Measurements from ENCODE around the gene NEK11. TPM values are rescaled to one million over a fixed set of nuclear protein-coding genes. Genes with fewer than 3 reads are reported as not detected.
A peak's percentile ranks its signal among the peaks of the same experiment; 100 is the strongest.

Gene NEK11
- total RNA-seq, 1 experiment from 2014 or later, result 5.0 TPM

GRCh38 chr3:131025539-131025938 lies 1.1 kb upstream of the NEK11 start:
- no peak for TF ChIP-seq CTCF (conservative IDR thresholded peaks at IDR 0.05; ENCODE audit: low read depth, low read length)
- TF ChIP-seq EZH2 (IDR thresholded peaks at IDR 0.05; ENCODE audit: borderline replicate concordance, low read depth, low read length, poor library complexity, severe bottlenecking), result no peak
- H3K4me3 ChIP-seq (ENCODE audit: low read depth, low read length, poor library complexity, severe bottlenecking), result peak overlapping the region; percentile 58
- BruUV-seq (replicated peaks), result no TSS peak
- DNase-seq (ENCODE audit: low spot score), result no peak
- H3K9me3 ChIP-seq (ENCODE audit: low read depth, low read length, poor library complexity, severe bottlenecking), result no peaks in the 10 kb centered on the region
- ChIA-PET CTCF (no interaction called here), POLR2A (ENCODE audit: low non-redundant PET) (interaction anchor here (0.7 kb wide), 1 partner anchor 1192 kb away, joined by 3 read pairs; no protein-coding TSS in a partner anchor)
- H3K36me3 ChIP-seq (ENCODE audit: insufficient read depth, low read length, poor library complexity, severe bottlenecking), result no peaks in the 10 kb centered on the region
- no peaks in the 10 kb centered on the region for H3K27me3 ChIP-seq (replicated peaks; ENCODE audit: insufficient read depth, low read depth, low read length, poor library complexity)
- H3K27ac ChIP-seq (ENCODE audit: low read depth, low read length, poor library complexity, severe bottlenecking), result no peak overlapping the region
- intact Hi-C loops (cut with micrococcal nuclease; ENCODE audit: unreplicated experiment), result loop anchor here (5.0 kb wide), 1 partner anchor 268 kb away; no protein-coding TSS in a partner anchor
- H3K4me1 ChIP-seq (ENCODE audit: insufficient read depth, low read length, poor library complexity, severe bottlenecking), result peaks cover 11% of the 10 kb centered on the region

- ChIA-PET POLR2A (ENCODE audit: low non-redundant PET) (no interaction called here), CTCF (no interaction called here)
- no peaks in the 10 kb centered on the region for H3K9me3 ChIP-seq (ENCODE audit: low read depth, low read length, poor library complexity, severe bottlenecking)
- H3K27me3 ChIP-seq (replicated peaks; ENCODE audit: insufficient read depth, low read depth, low read length, poor library complexity), result no peaks in the 10 kb centered on the region
- peaks cover 11% of the 10 kb centered on the region for H3K4me1 ChIP-seq (ENCODE audit: insufficient read depth, low read length, poor library complexity, severe bottlenecking)
- BruUV-seq (replicated peaks), result no TSS peak
- no peak overlapping the region for H3K27ac ChIP-seq (ENCODE audit: low read depth, low read length, poor library complexity, severe bottlenecking)
- no peak for DNase-seq (ENCODE audit: low spot score)
- TF ChIP-seq EZH2 (IDR thresholded peaks at IDR 0.05; ENCODE audit: borderline replicate concordance, low read depth, low read length, poor library complexity, severe bottlenecking), result no peak
- no peak for TF ChIP-seq CTCF (conservative IDR thresholded peaks at IDR 0.05; ENCODE audit: low read depth, low read length)
- H3K36me3 ChIP-seq (ENCODE audit: insufficient read depth, low read length, poor library complexity, severe bottlenecking), result no peaks in the 10 kb centered on the region
- intact Hi-C loops (cut with micrococcal nuclease; ENCODE audit: unreplicated experiment), result loop anchor here (5.0 kb wide), 1 partner anchor 272 kb away; no protein-coding TSS in a partner anchor
- no peak overlapping the region for H3K4me3 ChIP-seq (ENCODE audit: low read depth, low read length, poor library complexity, severe bottlenecking)
Observed at GRCh38 chr3:131028844-131029243, 2.2 kb downstream of the NEK11 start.

GRCh38 chr3:131031660-131032059 lies 5.0 kb downstream of the NEK11 start:
- H3K27me3 ChIP-seq (replicated peaks; ENCODE audit: insufficient read depth, low read depth, low read length, poor library complexity), result no peaks in the 10 kb centered on the region
- H3K4me1 ChIP-seq (ENCODE audit: insufficient read depth, low read length, poor library complexity, severe bottlenecking), result peaks cover 11% of the 10 kb centered on the region
- H3K27ac ChIP-seq (ENCODE audit: low read depth, low read length, poor library complexity, severe bottlenecking), result no peak overlapping the region
- BruUV-seq (replicated peaks), result no TSS peak
- intact Hi-C loops (cut with micrococcal nuclease; ENCODE audit: unreplicated experiment), result loop anchor here (5.0 to 10.0 kb wide), 2 partner anchors 766 to 1153 kb away; no protein-coding TSS in a partner anchor
- no peak overlapping the region for H3K4me3 ChIP-seq (ENCODE audit: low read depth, low read length, poor library complexity, severe bottlenecking)
- H3K9me3 ChIP-seq (ENCODE audit: low read depth, low read length, poor library complexity, severe bottlenecking), result no peaks in the 10 kb centered on the region
- CTCF ChIA-PET, result no interaction called here
- no peak for TF ChIP-seq EZH2 (IDR thresholded peaks at IDR 0.05; ENCODE audit: borderline replicate concordance, low read depth, low read length, poor library complexity, severe bottlenecking)
- TF ChIP-seq CTCF (conservative IDR thresholded peaks at IDR 0.05; ENCODE audit: low read depth, low read length), result no peak
- no peak for DNase-seq (ENCODE audit: low spot score)
- H3K36me3 ChIP-seq (ENCODE audit: insufficient read depth, low read length, poor library complexity, severe bottlenecking), result no peaks in the 10 kb centered on the region
- POLR2A ChIA-PET (ENCODE audit: low non-redundant PET), result no interaction called here

Measured in A673 (cell line).